ENCODE data around the gene SPA17.

SPA17 gene

DNA sequence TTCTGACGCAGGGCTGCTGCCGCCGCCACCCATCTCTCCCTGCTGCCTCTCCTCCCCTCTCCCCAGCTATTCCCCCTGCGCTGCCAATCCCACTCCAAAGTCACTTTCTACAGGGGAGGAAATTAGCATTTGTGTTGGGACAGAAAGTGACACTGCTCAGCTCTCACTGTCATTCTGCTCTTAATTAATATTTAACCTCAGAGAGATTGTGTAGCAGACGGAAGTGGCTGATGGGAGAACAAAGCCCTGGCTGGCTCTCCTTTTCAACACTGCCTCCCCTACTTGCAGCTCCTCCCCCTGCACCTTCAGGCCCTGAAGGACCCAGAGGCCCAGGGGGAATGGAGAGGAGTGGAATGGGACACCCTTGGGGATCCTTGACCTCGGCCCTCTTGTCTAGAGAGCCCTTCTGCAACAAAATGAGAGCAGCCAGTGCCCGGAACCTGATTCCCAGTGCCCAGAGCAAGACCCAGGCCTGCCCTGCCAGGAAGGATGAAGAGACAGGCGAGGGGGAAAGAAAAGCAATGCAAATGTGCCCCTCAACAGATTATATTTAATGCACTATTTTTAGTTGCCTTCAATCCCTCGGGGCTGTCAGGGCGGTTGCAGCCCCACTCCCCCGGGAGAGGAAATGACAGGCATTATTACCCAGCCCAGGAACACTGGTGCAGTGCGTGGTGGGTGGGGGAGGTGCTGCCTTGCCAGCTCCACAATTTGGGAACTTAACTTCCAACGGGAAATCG is 51.4 kb downstream of the SPA17 start:
- no peak for DNase-seq (ENCODE audit: low read depth)

DNA sequence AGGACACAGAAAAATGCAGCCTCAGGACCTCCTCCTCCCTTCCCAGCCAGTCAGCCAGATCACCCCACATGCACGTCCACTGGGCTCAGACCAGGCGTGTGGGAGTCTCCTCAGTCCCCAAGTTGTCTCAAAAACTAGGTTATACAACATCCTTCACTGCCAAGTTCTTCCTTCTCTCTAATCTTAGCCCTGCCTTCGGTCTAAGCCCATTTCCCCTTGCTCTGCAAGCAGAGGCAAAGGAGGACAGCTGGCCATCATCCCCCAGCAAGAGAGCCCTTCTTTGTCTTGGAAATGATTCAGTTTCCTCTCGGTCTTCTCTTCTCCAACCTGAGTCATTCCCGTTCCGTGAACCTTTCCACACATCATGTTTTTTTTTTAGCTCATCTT is 52.0 kb downstream of the SPA17 start:
- DNase-seq (ENCODE audit: low read depth) = no peak

DNA sequence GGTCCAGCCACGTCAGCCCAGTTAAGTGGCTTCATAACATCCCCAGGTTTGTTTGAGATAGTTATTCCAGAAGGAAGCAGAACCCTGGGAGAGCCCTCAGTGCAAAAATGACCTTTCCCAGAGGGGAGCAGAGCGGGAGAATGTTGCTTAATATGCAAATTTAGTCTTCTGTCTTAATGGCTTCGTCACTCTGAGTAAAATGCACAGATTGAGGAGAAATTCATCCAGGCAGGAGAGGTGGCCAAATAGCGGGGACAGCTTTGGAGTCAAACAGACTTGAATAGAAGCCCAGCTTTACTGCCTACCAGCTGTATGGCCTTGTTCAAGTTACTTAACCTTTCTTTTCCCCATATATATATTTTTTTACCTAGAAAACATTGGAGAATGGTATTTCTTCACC is 53.8 kb downstream of the SPA17 start:
- DNase-seq (ENCODE audit: low read depth) = no peak

DNA sequence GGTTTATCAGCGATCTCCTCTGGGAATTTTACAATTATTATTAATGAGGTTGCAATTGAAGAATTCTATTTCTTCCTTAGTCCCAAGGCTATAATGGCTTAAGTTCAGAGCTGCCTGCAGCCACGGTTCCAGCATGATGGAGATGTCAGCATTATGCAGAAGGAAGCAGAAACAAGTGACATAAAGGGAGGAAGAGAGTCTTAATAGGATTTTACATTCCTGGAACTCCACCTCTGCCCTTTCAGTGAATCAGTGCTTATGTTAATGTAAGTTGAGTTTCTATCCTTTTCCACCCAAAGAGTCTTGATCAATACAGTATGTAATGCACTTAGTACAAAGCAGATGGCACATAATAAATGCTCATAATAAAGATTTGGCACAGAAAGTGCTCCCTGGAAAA is 54.4 kb downstream of the SPA17 start:
- DNase-seq (ENCODE audit: low read depth) = no peak

DNA sequence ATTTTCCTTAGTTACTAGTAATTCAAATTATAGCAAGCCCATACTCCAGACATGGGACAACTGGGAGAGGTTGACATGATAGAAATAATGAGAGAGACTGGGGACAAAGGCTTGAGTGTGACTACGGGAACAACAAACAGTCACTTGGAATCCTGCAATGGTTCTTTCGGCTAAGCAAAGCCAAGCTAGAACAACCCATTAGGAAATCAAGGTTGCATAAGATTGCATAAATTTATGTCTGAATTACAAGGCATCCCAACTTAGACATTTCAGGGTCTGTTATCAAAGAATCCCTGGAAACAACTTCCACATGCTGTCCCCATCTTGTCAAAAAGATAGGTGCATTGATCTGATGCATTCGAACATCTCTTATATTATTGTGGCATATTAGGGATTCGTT is 55.9 kb downstream of the SPA17 start:
- DNase-seq (ENCODE audit: low read depth) = no peak

DNA sequence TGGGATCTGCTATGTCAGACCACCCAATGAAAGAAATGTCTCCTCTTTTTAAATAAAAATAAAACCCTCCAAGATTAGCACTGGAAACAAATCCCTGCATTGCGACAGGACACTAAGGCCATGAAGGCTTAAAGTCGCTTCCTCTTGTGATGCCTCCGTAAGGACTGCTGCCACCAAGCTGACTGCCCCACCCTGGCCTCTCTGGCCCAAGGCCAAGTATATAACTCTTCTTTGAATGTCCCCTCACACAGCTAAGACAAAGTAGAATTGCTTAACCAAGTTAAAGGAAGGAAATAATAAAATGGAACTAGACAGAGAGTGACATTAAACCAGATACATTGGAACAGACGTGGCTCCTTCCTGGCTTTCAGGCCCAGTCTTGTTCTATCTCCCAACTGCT is 58.5 kb downstream of the SPA17 start:
- no peak for DNase-seq (ENCODE audit: low read depth)

DNA sequence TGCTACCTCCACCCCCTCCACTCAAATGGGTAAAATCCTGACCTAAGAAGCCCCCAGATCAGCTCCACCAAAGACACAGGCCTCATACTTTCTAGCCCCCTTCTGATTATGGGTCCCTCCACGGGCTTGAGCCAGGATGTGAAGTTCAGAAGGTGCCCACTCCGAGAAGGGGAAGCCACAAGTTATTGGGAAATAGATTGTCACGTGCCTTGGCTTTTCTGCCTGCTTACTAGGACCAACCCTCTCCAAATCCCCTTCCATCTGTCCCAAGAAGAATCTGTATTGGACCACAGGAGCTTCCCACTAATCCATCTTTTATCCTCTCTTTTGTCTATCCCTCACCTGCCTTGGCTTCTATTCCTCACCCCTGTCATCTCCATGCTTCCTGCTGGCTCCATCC is 63.0 kb downstream of the SPA17 start:
- no peak for DNase-seq (ENCODE audit: low read depth)

DNA sequence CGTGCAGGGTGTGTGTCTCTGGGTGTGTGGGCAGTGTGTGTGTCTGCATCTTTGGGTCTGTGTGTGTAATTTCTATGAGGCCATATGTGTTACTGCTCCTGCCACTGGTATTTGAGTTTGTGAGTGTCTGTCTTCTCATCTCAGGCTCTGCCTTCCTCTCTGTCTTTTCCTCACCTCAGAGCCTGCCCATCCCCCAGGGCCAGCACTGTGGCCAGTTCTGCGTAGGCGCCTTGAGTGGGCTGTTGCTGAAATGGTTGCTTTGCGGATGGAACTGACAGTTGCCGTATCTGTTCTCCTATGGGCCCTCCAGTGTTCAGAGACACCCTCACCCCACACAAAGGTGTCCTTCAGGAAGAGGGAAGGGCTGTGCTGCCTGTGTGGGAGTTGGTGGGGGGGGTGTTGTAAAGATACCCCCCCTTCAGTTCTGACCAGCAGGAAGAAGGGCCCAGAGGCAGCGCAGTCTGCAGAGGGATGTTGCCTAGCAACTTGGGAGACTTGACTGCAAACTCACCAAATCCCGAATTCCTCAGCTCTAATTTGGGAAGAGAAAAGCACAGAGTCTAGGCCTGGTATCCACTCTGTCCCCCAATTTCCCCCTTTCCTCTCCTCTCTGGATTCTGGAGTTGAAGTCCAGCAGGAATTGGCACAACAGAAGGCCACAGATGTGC is 64.1 kb downstream of the SPA17 start:
- DNase-seq (ENCODE audit: low read depth) = no peak

DNA sequence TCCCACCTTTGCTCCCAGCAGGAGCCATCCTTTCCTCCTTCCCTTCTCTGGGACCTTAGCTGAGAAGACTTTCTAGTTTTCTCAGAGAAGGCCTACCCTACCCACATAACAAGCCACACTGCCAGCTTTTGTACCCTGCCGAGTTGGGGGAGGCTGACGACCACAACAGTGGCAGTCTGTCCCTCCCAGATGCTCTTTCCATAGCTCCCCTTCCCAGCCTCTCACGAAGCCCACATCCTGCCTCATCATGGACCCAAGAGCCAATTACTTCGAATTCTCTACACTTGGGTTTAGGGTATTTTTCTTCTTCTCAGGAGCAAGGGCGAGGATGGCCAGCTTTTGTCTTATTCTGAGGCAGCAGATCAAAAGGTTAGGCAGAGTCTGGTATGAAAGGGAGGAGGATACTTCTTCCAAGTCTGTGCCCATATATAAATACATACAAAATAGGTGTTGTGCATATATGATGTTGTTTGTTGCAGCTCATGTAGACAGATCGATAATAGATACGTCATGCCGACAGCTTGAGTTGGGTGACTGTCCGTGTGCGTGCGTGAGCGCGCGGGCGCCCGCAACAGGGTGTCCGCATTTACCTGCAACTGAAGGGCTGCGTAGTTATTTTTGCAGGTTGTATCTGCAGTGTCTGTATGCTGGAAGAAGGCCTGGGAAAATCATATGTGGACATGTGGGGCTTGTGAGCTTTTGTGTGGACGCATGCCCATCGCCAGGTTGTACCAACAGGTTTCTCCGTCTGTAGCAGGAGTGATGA is 65.2 kb downstream of the SPA17 start:
- no peak for DNase-seq (ENCODE audit: low read depth)

DNA sequence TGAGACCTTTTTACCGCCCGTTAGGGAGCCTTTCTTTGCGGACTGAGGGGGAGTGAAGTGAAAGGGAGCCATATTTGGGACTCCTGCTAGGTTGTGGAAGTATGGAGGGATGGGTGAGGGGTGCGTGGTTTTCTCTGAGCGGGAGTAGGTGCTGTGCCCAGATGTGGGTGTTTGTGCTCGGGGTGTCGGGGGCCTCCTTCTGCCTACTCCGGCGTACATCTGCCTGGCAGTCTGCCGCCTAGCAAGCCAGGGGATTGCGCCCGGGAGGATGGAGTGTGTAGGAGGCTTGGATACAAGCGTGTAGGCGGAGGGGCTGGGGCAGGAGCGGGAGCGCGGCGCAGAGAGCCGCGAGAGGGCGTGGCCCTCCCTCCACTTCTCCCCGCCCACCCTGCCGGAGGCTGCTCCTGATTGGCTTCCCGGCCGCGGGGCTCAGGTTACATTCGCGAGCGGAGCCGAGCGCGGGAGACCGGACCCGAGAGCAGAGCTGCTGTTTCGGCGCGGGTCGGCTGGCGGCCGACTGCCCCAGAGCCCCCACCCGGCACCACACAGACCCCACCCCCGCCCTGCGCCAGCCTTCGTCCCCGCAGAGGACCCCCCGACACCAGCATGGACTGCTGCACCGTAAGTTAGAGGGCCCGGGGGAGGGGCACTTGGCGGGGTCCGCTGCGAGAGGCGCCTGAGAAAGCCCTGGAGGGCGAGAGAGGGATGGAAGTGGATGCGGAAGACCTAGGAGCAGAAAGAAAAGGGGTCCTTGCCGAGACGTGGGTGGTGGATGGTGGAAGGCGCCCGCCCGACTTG is 66.0 kb downstream of the SPA17 start, which contains the start of gene NRGN:
Gene NRGN, plus strand, starts transcription at position 464 of the 798 bp plus-strand sequence. Its CDS starts 143 bp downstream, at position 607.
- DNase-seq (ENCODE audit: low read depth) = peak; percentile 73

DNA sequence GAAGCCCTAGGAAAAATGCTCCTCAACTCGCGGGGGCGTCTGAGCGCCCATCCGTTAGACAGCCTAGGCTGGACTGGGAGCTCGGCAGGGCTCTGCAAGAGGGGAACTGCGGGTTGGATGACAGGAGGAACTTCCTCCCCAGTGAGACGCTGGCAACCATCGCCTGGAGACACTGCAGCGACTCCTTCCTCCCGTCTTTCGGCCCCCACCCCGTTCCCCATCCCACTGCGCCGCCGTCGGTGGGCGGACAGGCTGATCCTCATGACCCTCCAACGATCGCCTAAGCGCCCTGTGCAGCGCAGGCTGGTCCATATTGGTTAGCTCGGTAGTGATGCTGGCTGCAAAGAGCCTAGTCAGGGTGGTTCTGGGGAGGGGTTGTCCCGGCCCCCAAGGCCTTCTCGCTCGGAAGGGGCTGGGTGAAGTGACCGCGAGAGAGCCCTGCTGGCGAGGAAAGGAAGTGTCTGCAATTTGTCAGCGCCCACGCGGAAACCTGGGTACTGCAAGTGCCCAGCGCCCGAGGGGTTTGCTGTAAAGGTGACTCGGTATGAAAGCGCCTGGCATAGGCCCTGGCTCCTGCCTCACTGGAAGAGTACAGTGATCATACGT is 66.7 kb downstream of the SPA17 start:
- peak; percentile 35 for DNase-seq (ENCODE audit: low read depth)

DNA sequence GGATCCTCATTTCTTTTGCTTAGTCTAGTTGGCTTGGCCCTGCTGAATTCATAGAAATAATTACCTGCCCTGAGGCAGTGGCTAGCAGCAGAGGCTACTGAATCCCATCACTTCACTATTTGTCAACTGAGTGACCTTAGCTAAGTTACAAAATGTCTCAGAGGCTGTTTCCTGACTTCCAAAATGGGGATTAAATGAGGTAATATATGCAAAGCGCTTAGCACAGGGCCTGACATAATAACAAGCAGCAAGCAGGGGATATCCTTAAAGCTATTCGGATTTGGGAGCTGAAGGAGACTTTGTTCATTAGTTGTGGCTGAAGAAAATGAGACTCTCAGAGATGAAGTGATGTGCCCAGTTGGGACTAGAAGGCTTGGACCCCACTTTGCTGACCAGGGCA is 68.9 kb downstream of the SPA17 start:
- no peak for DNase-seq (ENCODE audit: low read depth)

DNA sequence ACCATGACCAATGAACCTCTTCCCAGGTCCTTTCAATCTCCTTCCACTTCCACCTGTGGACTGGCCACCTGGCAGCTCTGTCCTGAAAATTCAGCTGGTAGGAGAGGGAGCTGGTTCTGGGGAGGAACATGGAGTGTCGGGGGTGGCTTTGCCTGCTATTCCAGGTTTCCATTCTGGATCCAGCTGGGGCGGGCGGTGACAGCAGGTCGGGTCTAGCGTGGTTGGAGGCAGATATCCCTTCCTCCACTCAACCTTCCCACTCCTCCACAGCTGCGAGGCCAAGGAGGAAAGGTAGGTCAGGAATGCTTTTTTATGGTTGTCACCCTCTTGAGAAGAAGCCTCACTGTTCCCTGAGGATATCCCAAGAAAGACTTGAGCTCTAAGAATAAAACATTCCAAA is 69.3 kb downstream of the SPA17 start:
- no peak for DNase-seq (ENCODE audit: low read depth)

DNA sequence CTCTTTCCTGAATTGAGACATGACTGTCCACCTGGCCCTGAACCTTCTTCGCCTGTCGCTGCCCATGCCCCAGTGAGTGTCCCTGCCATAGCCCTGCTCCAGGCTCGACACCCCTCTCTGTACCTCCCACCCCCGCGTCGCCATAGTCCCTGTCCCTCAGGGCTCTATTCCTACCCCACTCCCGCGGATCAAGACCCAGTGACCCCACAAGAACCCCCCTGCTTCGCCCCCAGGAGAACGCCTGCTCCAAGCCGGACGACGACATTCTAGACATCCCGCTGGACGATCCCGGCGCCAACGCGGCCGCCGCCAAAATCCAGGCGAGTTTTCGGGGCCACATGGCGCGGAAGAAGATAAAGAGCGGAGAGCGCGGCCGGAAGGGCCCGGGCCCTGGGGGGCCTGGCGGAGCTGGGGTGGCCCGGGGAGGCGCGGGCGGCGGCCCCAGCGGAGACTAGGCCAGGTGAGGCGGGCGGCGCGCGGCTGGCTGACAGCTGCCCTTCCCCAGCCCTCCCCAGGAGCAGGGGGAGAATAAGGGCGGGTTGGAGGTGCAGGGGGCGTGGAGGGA is 71.6 kb downstream of the SPA17 start:
- DNase-seq (ENCODE audit: low read depth) = no peak

DNA sequence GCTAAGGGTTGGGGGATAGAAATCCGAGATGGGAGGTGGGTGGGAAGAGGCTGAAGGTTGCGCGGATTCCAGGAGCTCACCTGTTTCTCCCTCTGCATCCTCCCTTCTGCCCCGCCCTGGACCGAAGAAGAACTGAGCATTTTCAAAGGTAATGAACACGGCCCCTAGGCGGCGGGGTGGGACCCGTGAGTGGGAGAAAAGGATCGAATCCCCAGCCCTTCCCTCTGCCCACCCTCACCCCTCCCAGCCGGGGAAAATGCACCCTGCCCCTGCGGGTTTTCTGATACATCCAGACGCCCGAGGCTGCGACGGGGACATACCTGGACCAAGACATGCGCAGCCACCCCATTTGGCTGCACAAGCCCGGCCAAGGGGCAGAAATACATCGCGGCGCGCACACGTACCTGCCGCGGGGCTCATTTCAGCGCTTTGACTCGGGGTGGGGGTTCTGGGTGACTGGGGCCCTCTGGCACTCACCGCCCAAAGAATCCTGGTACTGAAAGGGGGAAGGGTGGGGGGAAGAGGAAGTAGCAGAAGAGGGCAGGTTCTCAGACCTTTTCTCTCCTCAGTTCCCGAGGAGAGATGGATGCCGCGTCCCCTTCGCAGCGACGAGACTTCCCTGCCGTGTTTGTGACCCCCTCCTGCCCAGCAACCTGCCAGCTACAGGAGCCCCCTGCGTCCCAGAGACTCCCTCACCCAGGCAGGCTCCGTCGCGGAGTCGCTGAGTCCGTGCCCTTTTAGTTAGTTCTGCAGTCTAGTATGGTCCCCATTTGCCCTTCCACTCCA is 72.3 kb downstream of the SPA17 start:
- no peak for DNase-seq (ENCODE audit: low read depth)

DNA sequence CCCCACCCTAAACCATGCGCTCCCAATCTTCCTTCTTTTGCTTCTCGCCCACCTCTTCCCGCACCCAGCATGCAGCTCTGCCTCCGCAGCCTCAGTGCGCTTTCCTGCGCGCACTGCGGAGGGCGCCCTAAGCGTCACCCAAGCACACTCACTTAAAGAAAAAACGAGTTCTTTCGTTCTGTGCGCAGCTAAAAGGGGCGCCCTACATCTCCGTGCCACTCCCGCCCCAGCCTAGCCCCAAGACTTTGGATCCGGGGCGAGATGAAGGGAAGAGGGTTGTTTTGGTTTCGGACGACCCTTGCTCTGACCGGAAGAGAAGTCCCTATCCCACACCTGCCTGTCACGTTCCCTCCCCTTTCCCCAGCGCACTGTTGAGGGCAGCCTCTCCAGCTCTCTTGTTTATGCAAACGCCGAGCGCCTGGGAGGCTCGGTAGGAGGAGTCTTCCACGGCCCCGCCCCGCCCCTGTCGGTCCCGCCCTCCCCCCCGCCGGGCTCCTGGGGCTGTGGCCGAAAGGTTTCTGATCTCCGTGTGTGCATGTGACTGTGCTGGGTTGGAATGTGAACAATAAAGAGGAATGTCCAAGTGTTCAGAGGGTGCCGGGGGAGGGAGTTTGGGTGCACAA is 73.0 kb downstream of the SPA17 start:
- peak; percentile 67 for DNase-seq (ENCODE audit: low read depth)

All from stimulated activated CD4-positive, alpha-beta T cell treated with anti-CD3 and anti-CD28 coated beads, Interleukin-2, amount 100 ng/mL, for 4 hours (primary cell).